Measurements from ENCODE around the gene IGSF9B. TPM values are rescaled to one million over a fixed set of nuclear protein-coding genes. Genes with fewer than 3 reads are reported as not detected.

The IGSF9B gene
- total and polyA plus RNA-seq, 12 donors: 0.12 to 23.4 (median 1.6) TPM

DNA sequence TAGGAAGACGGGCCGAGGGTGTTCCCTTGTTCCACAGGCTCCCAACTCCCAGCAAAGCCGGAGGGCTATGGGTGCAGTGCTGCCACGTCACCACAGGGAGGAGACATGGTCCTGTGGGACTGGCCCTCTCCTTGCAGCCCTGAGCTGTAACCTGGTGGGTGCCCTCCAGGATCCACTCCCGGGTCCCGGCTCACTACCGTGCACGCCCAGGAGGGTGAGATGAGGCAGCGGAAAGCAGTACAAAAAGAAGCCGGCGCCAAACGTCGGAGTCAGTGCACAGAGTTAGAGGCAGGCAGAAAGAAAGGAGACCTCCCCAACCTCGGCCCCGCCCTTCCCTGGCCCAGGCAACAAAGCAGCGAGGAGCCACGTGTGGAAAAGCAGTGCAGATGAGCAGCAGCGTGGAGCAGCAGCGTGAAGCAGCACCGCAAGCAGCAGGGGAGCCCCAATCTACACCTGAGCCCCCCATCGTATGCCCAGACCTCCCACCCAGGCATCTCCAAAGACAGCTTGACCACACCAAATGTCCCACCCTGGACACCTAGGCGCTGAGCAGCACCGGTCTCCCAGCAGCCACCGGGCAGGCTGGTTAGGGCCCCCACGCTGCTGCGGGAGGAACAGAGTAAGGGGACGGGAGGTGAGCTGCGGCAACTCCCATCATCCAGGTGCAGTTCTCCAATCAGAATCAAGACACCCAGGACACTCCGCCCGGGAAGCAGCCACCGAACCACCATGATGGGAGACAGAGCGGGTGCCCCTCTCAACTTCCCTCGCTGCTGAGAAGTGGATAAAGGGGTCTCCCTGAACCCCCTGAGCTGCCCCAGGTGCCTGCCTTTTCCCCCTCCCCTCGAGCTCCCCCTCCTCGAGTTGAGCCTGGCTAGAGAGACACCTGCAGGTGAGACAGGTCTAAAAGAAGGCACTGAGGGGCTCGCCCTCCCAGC is 28.8 kb downstream of the IGSF9B start:
- Histone ChIP-seq H3K27ac (no peak overlapping the region), H3K9me3 (replicated peaks in 1 of 3) (no peaks in the 10 kb centered on the region), H3K36me3 (replicated peaks in 1 of 2) (no peaks in the 10 kb centered on the region), H3K4me1 (replicated peaks in 1 of 2) (peaks cover 0 to 8% of the 10 kb centered on the region in 2 donors), H3K4me3 (no peak overlapping the region), H3K27me3 (peaks cover 12% of the 10 kb centered on the region)
- DNase-seq: peak; percentile 47 to 88 (median 68)
- no peak for TF ChIP-seq POLR2A (IDR thresholded peaks at IDR 0.05)
- TF ChIP-seq, protein P1, sequence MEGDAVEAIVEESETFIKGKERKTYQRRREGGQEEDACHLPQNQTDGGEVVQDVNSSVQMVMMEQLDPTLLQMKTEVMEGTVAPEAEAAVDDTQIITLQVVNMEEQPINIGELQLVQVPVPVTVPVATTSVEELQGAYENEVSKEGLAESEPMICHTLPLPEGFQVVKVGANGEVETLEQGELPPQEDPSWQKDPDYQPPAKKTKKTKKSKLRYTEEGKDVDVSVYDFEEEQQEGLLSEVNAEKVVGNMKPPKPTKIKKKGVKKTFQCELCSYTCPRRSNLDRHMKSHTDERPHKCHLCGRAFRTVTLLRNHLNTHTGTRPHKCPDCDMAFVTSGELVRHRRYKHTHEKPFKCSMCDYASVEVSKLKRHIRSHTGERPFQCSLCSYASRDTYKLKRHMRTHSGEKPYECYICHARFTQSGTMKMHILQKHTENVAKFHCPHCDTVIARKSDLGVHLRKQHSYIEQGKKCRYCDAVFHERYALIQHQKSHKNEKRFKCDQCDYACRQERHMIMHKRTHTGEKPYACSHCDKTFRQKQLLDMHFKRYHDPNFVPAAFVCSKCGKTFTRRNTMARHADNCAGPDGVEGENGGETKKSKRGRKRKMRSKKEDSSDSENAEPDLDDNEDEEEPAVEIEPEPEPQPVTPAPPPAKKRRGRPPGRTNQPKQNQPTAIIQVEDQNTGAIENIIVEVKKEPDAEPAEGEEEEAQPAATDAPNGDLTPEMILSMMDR (IDR thresholded peaks at IDR 0.05): peak; percentile 52 to 84 (median 73)
- WGBS, 4 donors: 16 to 31% (median 30%) methylated on average over 21 to 36 of the region's 36 CpGs
- intact Hi-C loops (cut with DNase I): loop anchor here in 1 of 2 donors (5.0 kb wide), 2 partner anchors 114 to 214 kb away; no protein-coding TSS in a partner anchor

DNA sequence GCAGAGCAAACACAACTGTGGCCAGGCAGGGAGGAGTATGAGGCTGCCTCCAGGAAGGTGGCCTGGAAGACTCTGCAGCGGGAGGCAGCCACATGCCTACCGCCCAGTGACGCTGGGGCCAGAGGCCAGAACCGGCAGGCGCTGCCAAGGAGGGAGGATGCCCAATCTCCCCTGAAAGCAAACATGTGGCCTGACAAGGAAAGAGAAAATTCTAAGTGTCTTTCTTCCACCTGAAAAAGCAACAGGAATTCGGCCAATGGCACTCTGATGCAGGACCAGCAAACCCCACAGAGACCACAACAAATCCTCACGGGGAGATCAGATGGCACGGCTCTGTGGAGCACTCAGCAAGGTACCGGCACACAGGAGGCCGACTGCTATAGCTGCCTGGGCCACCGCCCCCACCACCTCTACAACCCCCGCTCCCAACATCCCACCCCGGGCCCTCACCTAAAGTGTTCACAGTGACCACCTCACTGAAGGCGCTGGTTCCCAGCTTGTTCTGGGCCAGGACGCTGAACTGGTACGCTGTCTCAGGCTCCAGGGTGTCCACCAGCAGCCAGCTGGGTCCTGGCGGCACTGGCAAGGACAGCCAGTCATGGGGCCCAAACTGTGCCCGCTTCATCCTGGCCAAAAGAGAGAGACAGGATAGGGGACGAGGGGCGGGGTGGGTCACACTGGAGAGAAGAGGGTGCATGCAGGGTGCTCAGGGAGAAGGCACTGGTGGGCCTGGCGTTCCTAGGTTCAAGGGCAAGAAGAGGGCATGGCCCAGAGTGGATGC is 30.1 kb downstream of the IGSF9B start:
- H3K9me3 ChIP-seq (replicated peaks in 1 of 3): no peaks in the 10 kb centered on the region
- WGBS, 4 donors: 75 to 81% (median 79%) methylated on average over 12 to 21 of the region's 21 CpGs
- intact Hi-C loops (cut with DNase I): loop anchor here in 1 of 2 donors (5.0 kb wide), 2 partner anchors 116 to 216 kb away; no protein-coding TSS in a partner anchor
- no peaks in the 10 kb centered on the region for H3K36me3 ChIP-seq (replicated peaks in 1 of 2)
- TF ChIP-seq POLR2A (IDR thresholded peaks at IDR 0.05): no peak
- TF ChIP-seq, protein P1 (IDR thresholded peaks at IDR 0.05): no peak
- H3K4me1 ChIP-seq (replicated peaks in 1 of 2): peaks cover 0 to 8% of the 10 kb centered on the region in 2 donors
- H3K4me3 ChIP-seq: no peak overlapping the region
- H3K27ac ChIP-seq: no peak overlapping the region
- no peak for DNase-seq
- H3K27me3 ChIP-seq: peaks cover 12% of the 10 kb centered on the region

DNA sequence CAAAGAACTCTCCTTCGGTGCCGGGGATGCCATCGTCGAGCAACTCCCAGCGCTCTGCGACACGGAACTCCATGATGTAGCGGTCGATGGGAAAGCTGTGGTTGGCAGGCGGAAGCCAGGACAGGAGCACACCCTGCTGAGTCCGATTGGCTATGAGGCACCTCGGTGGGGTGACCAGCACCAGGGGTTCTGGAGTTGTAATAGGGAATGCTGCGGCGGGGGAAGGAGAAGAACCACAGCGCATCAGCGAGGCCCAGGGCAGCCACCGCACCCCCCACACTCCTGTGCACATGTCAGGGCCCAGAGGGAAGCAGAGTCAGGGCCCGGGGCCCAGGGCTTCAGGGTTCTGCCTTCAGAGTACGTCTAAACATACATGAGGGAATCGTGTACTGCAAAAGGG is 31.0 kb downstream of the IGSF9B start:
- no peaks in the 10 kb centered on the region for H3K36me3 ChIP-seq (replicated peaks in 1 of 2)
- no peak for TF ChIP-seq POLR2A (IDR thresholded peaks at IDR 0.05)
- TF ChIP-seq, protein P1 (IDR thresholded peaks at IDR 0.05): no peak
- H3K4me3 ChIP-seq: no peak overlapping the region
- H3K4me1 ChIP-seq (replicated peaks in 1 of 2): peaks cover 0 to 8% of the 10 kb centered on the region in 2 donors
- H3K9me3 ChIP-seq (replicated peaks in 1 of 3): no peaks in the 10 kb centered on the region
- 86 to 91% (median 89%) methylated on average over 15 to 20 of the region's 20 CpGs for WGBS, 4 donors
- peaks cover 12% of the 10 kb centered on the region for H3K27me3 ChIP-seq
- no peak overlapping the region for H3K27ac ChIP-seq
- intact Hi-C loops (cut with DNase I): loop anchor here in 1 of 2 donors (5.0 kb wide), 2 partner anchors 117 to 217 kb away; no protein-coding TSS in a partner anchor
- DNase-seq: no peak

DNA sequence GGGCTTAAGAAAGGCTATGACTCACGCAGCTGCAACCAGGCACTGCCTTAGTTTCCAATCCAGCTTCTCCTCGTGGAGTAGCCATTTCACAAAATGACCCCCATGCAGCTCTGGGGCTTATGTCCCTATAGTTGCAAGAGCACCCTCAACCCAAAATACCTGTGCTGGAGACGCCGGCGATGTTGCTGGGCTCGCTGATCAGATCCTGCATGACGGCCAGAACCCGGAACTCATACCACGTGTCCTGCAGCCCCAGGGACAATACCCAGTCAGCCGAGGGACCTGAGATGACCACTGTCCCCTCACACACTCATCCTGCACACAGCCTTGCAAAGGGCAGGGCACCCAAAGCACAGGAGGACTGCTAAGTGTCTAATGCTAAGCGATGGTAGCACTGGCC is 32.1 kb downstream of the IGSF9B start:
- no peaks in the 10 kb centered on the region for H3K36me3 ChIP-seq (replicated peaks in 1 of 2)

More for the DNA sequence above, 32.1 kb downstream of the IGSF9B start:
- no peak overlapping the region for H3K4me3 ChIP-seq
- DNase-seq: no peak
- no peak for TF ChIP-seq POLR2A (IDR thresholded peaks at IDR 0.05)
- TF ChIP-seq, protein P1 (IDR thresholded peaks at IDR 0.05): no peak
- intact Hi-C loops (cut with DNase I): loop anchor here in 1 of 2 donors (5.0 kb wide), 2 partner anchors 118 to 218 kb away; no protein-coding TSS in a partner anchor
- no peak overlapping the region for H3K27ac ChIP-seq
- H3K4me1 ChIP-seq (replicated peaks in 1 of 2): peaks cover 0 to 8% of the 10 kb centered on the region in 2 donors
- H3K9me3 ChIP-seq (replicated peaks in 1 of 3): no peaks in the 10 kb centered on the region
- peaks cover 5% of the 10 kb centered on the region for H3K27me3 ChIP-seq
- WGBS, 4 donors: 85 to 94% (median 87%) methylated on average over 3 to 11 of the region's 11 CpGs

All from adrenal gland (tissue), 12 donors.